ENCODE results near the gene ARHGAP40. TPM values are rescaled to one million over a fixed set of nuclear protein-coding genes. Genes with fewer than 3 reads are reported as not detected.

The ARHGAP40 gene
- total and polyA plus RNA-seq, 2 of the 13 experiments (the other 11 are each of a cell fraction or from before 2014, with no cell fraction given) = 0.75 to 2.1 TPM

GRCh38 chr20:38573413-38573812, 28.2 kb upstream of the ARHGAP40 start:
- peaks cover 9% of the 10 kb centered on the region for H3K4me1 ChIP-seq (ENCODE audit: insufficient read depth, low read length)
- FAIRE-seq (no peak), DNase-seq (ENCODE audit: low spot score) (no peak), ATAC-seq (no peak)
- no TSS peak for BruUV-seq (replicated peaks)
- H4K20me1 ChIP-seq (ENCODE audit: insufficient read depth, low read length) = no peaks in the 10 kb centered on the region
- POLR2A ChIA-PET = no interaction called here
- no peak overlapping the region for H3K4me3 ChIP-seq (replicated peaks in 1 of 3; ENCODE audit: insufficient read depth in 1 of 3, low read depth in 2 of 3, low read length in 3 of 3)
- in situ Hi-C loops (cut with HindIII; ENCODE audit: extremely low pct_ligation_motif_present, low pct_unique_long_range_greater_than_20kb) = no loop called here
- no peak overlapping the region for H3K27ac ChIP-seq (ENCODE audit: extremely low read length, insufficient read depth, low read length)
- H2AFZ ChIP-seq (ENCODE audit: low read length) = no peak overlapping the region
- intact Hi-C loops (cut with micrococcal nuclease; ENCODE audit: unreplicated experiment) = no loop called here
- no peak overlapping the region for H3K4me2 ChIP-seq (ENCODE audit: low read depth, low read length)
- H3K36me3 ChIP-seq (replicated peaks in 1 of 2; ENCODE audit: control insufficient read depth in 1 of 2, insufficient read depth in 2 of 2, low read length in 2 of 2) = peaks cover 19 to 68% of the 10 kb centered on the region in 2 experiments
- no peaks in the 10 kb centered on the region for H3K9me3 ChIP-seq (ENCODE audit: low read length)
- no peak for TF ChIP-seq ZFP82 (CRISPR knock-in tag; IDR thresholded peaks at IDR 0.05; ENCODE audit: borderline replicate concordance)
- TF ChIP-seq ZNF773 (CRISPR knock-in tag; IDR thresholded peaks at IDR 0.05; ENCODE audit: borderline replicate concordance) = no peak
- TF ChIP-seq CEBPB (IDR thresholded peaks at IDR 0.05; ENCODE audit: borderline replicate concordance, low read depth, low read length) = no peak
- no peak for TF ChIP-seq ZNF207 (IDR thresholded peaks at IDR 0.05; ENCODE audit: borderline replicate concordance)
- TF ChIP-seq ZNF562 (CRISPR knock-in tag; IDR thresholded peaks at IDR 0.05; ENCODE audit: borderline replicate concordance) = no peak
- TF ChIP-seq NR2F2 (IDR thresholded peaks at IDR 0.05; ENCODE audit: borderline replicate concordance, low read depth) = no peak
- no peak for TF ChIP-seq GPN1 (CRISPR knock-in tag; IDR thresholded peaks at IDR 0.05; ENCODE audit: borderline replicate concordance)
- TF ChIP-seq HNRNPK (IDR thresholded peaks at IDR 0.05; ENCODE audit: low read depth, low read length, poor library complexity, severe bottlenecking) = no peak
- no peak for TF ChIP-seq ZNF280D (CRISPR knock-in tag; IDR thresholded peaks at IDR 0.05)
- no peak for TF ChIP-seq ZBTB46 (CRISPR knock-in tag; IDR thresholded peaks at IDR 0.05; ENCODE audit: borderline replicate concordance)
- no peak for TF ChIP-seq MTA3 (CRISPR knock-in tag; IDR thresholded peaks at IDR 0.05)
- no peak for TF ChIP-seq CHD4 (IDR thresholded peaks at IDR 0.05; ENCODE audit: borderline replicate concordance, low read length)
- no peak for TF ChIP-seq SRF (IDR thresholded peaks at IDR 0.05; ENCODE audit: low read depth, low read length)
- no peak for TF ChIP-seq ZNF724P (CRISPR knock-in tag; IDR thresholded peaks at IDR 0.05; ENCODE audit: borderline replicate concordance)
- no peak for TF ChIP-seq NFIC (IDR thresholded peaks at IDR 0.05; ENCODE audit: low read length)
- TF ChIP-seq ZNF549 (CRISPR knock-in tag; IDR thresholded peaks at IDR 0.05) = no peak
- no peak for TF ChIP-seq SMARCE1 (IDR thresholded peaks at IDR 0.05; ENCODE audit: borderline replicate concordance)
- no peak for TF ChIP-seq TFE3 (CRISPR knock-in tag; IDR thresholded peaks at IDR 0.05)
- TF ChIP-seq MEIS2 (CRISPR knock-in tag; IDR thresholded peaks at IDR 0.05) = no peak
- TF ChIP-seq NR2F6 (IDR thresholded peaks at IDR 0.05) = no peak
- no peak for TF ChIP-seq NR2F6 (CRISPR knock-in tag; IDR thresholded peaks at IDR 0.05)
- H3K27me3 ChIP-seq (ENCODE audit: control insufficient read depth in 1 of 2, insufficient read depth in 2 of 2, low read length in 2 of 2) = no peaks in the 10 kb centered on the region
- CTCF ChIA-PET (ENCODE audit: low intra/inter-chr PET ratio, low total read pairs) = no interaction called here
- no peaks in the 10 kb centered on the region for H3K79me2 ChIP-seq (ENCODE audit: insufficient read depth, low read length)
- 92% methylated on average over 7 of the region's 7 CpGs for WGBS (ENCODE audit: low lambda C conversion rate)
- no peak overlapping the region for H3K9ac ChIP-seq (ENCODE audit: insufficient read depth, low read depth, low read length)
